Measurements from ENCODE around the gene KCNG2. TPM values are rescaled to one million over a fixed set of nuclear protein-coding genes. Genes with fewer than 3 reads are reported as not detected.

Gene KCNG2
- total and polyA plus RNA-seq, 2 of the 4 experiments (the other 2 are of a cell fraction), result not detected

- Histone ChIP-seq H2AK5ac (ENCODE audit: low read depth, low read length) (no peak overlapping the region), H2AFZ (replicated peaks; ENCODE audit: low read length, poor library complexity) (no peak overlapping the region), H3K9me1 (ENCODE audit: insufficient read depth, low read length) (peaks cover 5% of the 10 kb centered on the region), H2BK5ac (ENCODE audit: low read depth, low read length, poor library complexity, severe bottlenecking) (no peak overlapping the region), H3K4ac (ENCODE audit: low read depth, low read length) (no peak overlapping the region), H3K23ac (ENCODE audit: low read depth, low read length) (no peak overlapping the region), H3K27ac (ENCODE audit: insufficient read depth, low read length) (no peak overlapping the region), H4K8ac (ENCODE audit: low read depth in 2 of 2, low read length in 2 of 2) (no peak overlapping the region), H2AK9ac (replicated peaks; ENCODE audit: low read depth, low read length, poor library complexity) (no peak overlapping the region), H4K20me1 (ENCODE audit: insufficient read depth, low read length) (no peaks in the 10 kb centered on the region), H3K4me2 (ENCODE audit: low read depth, low read length) (no peak overlapping the region), H3K36me3 (ENCODE audit: control insufficient read depth, insufficient read depth, low read length) (no peaks in the 10 kb centered on the region), H3K14ac (replicated peaks; ENCODE audit: low read depth, low read length) (no peak overlapping the region), H3K4me1 (ENCODE audit: control insufficient read depth, insufficient read depth, low read length) (peaks cover 6% of the 10 kb centered on the region; the same call in 1 of the 2 replicates), H3K9ac (ENCODE audit: low read depth, low read length) (no peak overlapping the region), H3K4me3 (ENCODE audit: insufficient read depth, low read depth, low read length) (no peak overlapping the region), H4K91ac (ENCODE audit: insufficient read depth, low read depth, low read length) (no peak overlapping the region), H3K18ac (ENCODE audit: low read depth, low read length) (no peak overlapping the region), H2BK20ac (ENCODE audit: low read depth, low read length) (no peak overlapping the region), H3K79me1 (ENCODE audit: low read depth in 1 of 2, low read length in 2 of 2) (no peaks in the 10 kb centered on the region), H4K5ac (ENCODE audit: low read depth, low read length) (no peak overlapping the region), H3K9me3 (ENCODE audit: control insufficient read depth, insufficient read depth, low read length) (no peaks in the 10 kb centered on the region; the same call in 1 of the 2 replicates), H2BK15ac (ENCODE audit: low read depth, low read length) (no peak overlapping the region), H3K27me3 (ENCODE audit: control insufficient read depth, insufficient read depth, low read length) (peaks cover 28% of the 10 kb centered on the region), H2BK120ac (ENCODE audit: low read depth, low read length) (no peak overlapping the region), H3K56ac (ENCODE audit: extremely low read depth, insufficient read depth, low read length) (no peak overlapping the region)
- CTCF ChIA-PET, result no interaction called here
- 56% methylated on average over 23 of the region's 32 CpGs; no CpG with 5 or more reads in 1 of the 2 experiments for WGBS, 2 experiments (ENCODE audit: extremely low coverage in 2 of 2, insufficient read length in 1 of 2)
- no peak for TF ChIP-seq MAZ (IDR thresholded peaks at IDR 0.05; ENCODE audit: borderline replicate concordance, low read depth, low read length)
- TF ChIP-seq POLR2A (IDR thresholded peaks at IDR 0.05; ENCODE audit: low read depth, low read length), result no peak
- TF ChIP-seq MXI1 (IDR thresholded peaks at IDR 0.05; ENCODE audit: borderline replicate concordance, low read depth, low read length), result no peak
- TF ChIP-seq BHLHE40 (IDR thresholded peaks at IDR 0.05; ENCODE audit: low read depth, low read length), result no peak
- TF ChIP-seq FOS (IDR thresholded peaks at IDR 0.05; ENCODE audit: low read depth, low read length), result no peak
- no peak for TF ChIP-seq SMC3 (IDR thresholded peaks at IDR 0.05; ENCODE audit: low read depth, low read length)
- TF ChIP-seq RAD21 (IDR thresholded peaks at IDR 0.05; ENCODE audit: low read length), result no peak
- no peak for TF ChIP-seq ELK1 (IDR thresholded peaks at IDR 0.05; ENCODE audit: borderline replicate concordance, low read depth, low read length)
- TF ChIP-seq RFX5 (IDR thresholded peaks at IDR 0.05; ENCODE audit: low read depth, low read length), result no peak
- no peak for TF ChIP-seq CHD1 (IDR thresholded peaks at IDR 0.05; ENCODE audit: low read depth, low read length)
- no peak for TF ChIP-seq NFE2L2 (IDR thresholded peaks at IDR 0.05; ENCODE audit: low read depth, low read length)
- TF ChIP-seq RCOR1 (IDR thresholded peaks at IDR 0.05; ENCODE audit: insufficient replicate concordance, low read length), result no peak
- TF ChIP-seq USF2 (IDR thresholded peaks at IDR 0.05; ENCODE audit: low read depth, low read length), result no peak
- TF ChIP-seq, protein P1, sequence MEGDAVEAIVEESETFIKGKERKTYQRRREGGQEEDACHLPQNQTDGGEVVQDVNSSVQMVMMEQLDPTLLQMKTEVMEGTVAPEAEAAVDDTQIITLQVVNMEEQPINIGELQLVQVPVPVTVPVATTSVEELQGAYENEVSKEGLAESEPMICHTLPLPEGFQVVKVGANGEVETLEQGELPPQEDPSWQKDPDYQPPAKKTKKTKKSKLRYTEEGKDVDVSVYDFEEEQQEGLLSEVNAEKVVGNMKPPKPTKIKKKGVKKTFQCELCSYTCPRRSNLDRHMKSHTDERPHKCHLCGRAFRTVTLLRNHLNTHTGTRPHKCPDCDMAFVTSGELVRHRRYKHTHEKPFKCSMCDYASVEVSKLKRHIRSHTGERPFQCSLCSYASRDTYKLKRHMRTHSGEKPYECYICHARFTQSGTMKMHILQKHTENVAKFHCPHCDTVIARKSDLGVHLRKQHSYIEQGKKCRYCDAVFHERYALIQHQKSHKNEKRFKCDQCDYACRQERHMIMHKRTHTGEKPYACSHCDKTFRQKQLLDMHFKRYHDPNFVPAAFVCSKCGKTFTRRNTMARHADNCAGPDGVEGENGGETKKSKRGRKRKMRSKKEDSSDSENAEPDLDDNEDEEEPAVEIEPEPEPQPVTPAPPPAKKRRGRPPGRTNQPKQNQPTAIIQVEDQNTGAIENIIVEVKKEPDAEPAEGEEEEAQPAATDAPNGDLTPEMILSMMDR (conservative IDR thresholded peaks at IDR 0.05; ENCODE audit: low read depth, low read length), result no peak
- TF ChIP-seq MAFK (IDR thresholded peaks at IDR 0.05; ENCODE audit: low read depth, low read length), result no peak
- intact Hi-C loops (cut with micrococcal nuclease), result no loop called here
- in situ Hi-C loops (cut with MboI; ENCODE audit: low sequenced_read_pairs), result no loop called here
- DNase-seq (peak; percentile 32), ATAC-seq (ENCODE audit: low read depth) (peak; percentile 58)
- POLR2A ChIA-PET (ENCODE audit: unreplicated experiment), result no interaction called here
- BruUV-seq (replicated peaks), result no TSS peak
- dilution Hi-C loops (cut with HindIII; ENCODE audit: low sequenced_read_pairs, unreplicated experiment), result no loop called here
Observed at GRCh38 chr18:79784965-79785770, 12.6 kb upstream of the KCNG2 start.

Measured in IMR-90 (cell line).